Heart left ventricle (tissue), 16 donors: ENCODE results near the gene RPS6KA2. TPM values are rescaled to one million over a fixed set of nuclear protein-coding genes. Genes with fewer than 3 reads are reported as not detected.
"Not testable (repeated sequence)": the region's sequence is repeated elsewhere in the genome, so short reads cannot be mapped to it uniquely, and the experiment has no call there.

Experiments used
- ATAC-seq, 4 donors: fragments of 200-7000 bp; cut with Tn5 transposase; one replicate each; pipeline ENCODE4 v1.9.1; 2020 to 2022; ENCODE audit warnings: moderate library complexity in 4 of 4, mild to moderate bottlenecking in 3 of 4, moderate number of reproducible peaks in 1 of 4
- DNase-seq, 5 donors: peaks; one replicate each; pipeline ENCODE4 v3.0.0-alpha.2; 2020
- H3K27ac ChIP-seq, 12 donors: fragments of 200-600 bp; sonication (generic) in 4 of 12; one replicate each; pipeline versions ENCODE4 v1.5.0 to v1.8.0; 2016 to 2022; ENCODE audit warnings: mild to moderate bottlenecking in 2 of 12
- H3K27me3 ChIP-seq, 9 donors: fragments of 200-600 bp; sonication (generic) in 2 of 9; one replicate each; pipeline versions ENCODE4 v1.5.1 to v1.8.0; 2016 to 2022; ENCODE audit warnings: mild to moderate bottlenecking in 3 of 9
- H3K36me3 ChIP-seq, 9 donors: fragments of 200-600 bp; sonication (generic) in 2 of 9; one replicate each; pipeline versions ENCODE4 v1.5.0 to v1.8.0; 2018 to 2022; ENCODE audit warnings: mild to moderate bottlenecking in 2 of 9
- H3K4me1 ChIP-seq, 12 donors: fragments of 200-600 bp; sonication (generic) in 4 of 12; one replicate each; pipeline versions ENCODE4 v1.5.0 to v1.8.0; 2016 to 2022; ENCODE audit warnings: mild to moderate bottlenecking in 3 of 12
- H3K4me3 ChIP-seq, 12 donors: fragments of 200-600 bp; sonication (generic) in 4 of 12; one replicate each; pipeline versions ENCODE4 v1.5.0 to v1.8.0; 2017 to 2022; ENCODE audit warnings: mild to moderate bottlenecking in 9 of 12, moderate library complexity in 4 of 12
- H3K9me3 ChIP-seq, 12 donors: fragments of 200-600 bp; sonication (generic) in 4 of 12; one replicate each; pipeline versions ENCODE4 v1.5.0 to v1.8.0; 2016 to 2022; ENCODE audit warnings: mild to moderate bottlenecking in 1 of 12
- POLR2A ChIP-seq, 2 donors: fragments of 450-650 bp; IDR thresholded peaks; one replicate each; pipeline ENCODE4 v1.6.1; 2017; ENCODE audit warnings: antibody characterized with exemption in 2 of 2, mild to moderate bottlenecking in 2 of 2, moderate library complexity in 2 of 2
- WGBS, 4 donors: extraction: QIAGEN DNeasy Blood & Tissue Kit in 2 of 4; methylation state at CpG; one replicate each; pipeline versions ENCODE4 v1.1.5 to v1.1.7; 2013 to 2018; 5-methylcytosine and 5-hydroxymethylcytosine counted together
- intact Hi-C, 10 donors: fragments of 100-400 bp; cut with DNase I; formaldehyde crosslinking; loops; one replicate each; pipeline versions ENCODE4 v1.11.1 to v1.14.2; 2022
- polyA plus RNA-seq, 2 donors: library from polyadenylated mRNA; stranded (reverse); fragments of 200-250 nt; gene quantifications; one replicate each; pipeline ENCODE4 v1.2.3, GENCODE V29; 2013
- total RNA-seq, 9 donors: library from RNA; depleted of rRNA in 2 of 9; stranded (reverse); fragments of >200 nt in 2 of 9; fragmentation: NEBNext Ultra II Directional in 3 of 9; extraction: Animal tissue kit (Norgen Biotek cat#: 25700) in 3 of 9; gene quantifications; one replicate each; pipeline versions ENCODE4 v1.1.0 to v1.2.4, GENCODE V29; 2016 to 2023
- TF ChIP-seq, protein P1 (sequence below), 12 donors: fragments of 200-600 bp; sonication (generic) in 4 of 12; IDR thresholded peaks; one replicate each; pipeline versions ENCODE4 v1.5.0 to v1.8.0; 2018 to 2022; ENCODE audit warnings: antibody characterized with exemption in 12 of 12, mild to moderate bottlenecking in 5 of 12
- donor health status: ischemic (EF 13 %, LVEDD 7.1; RV severe dilation, severe dysfunction).
- donor health status: healthy with polysubstance abuse.
- donor health status: DM: no; HTN: yes; CAD: no.
- donor health status: DM: no; HTN: no; CAD: no.
- donor health status: ischemic (EF 25% LVEDD 6.9; RV normal size, moderate dysfunction).
- donor health status: ischemic (EF 25% LVEDD 5.7; RV mildly dilated, moderate dysfunction).
- donor health status: healthy.
- donor health status: DM: yes; HTN: yes; CAD: no.
- donor health status: ischemic (EF 35%, LVEDD 5.7; RV mildly dilated, moderate dysfunction).
- donor health status: nonischemic (EF 11% LVEDD 7.7; RV severe dilation, severe dysfunction).
- donor health status: DM: yes; HTN: yes; CAD: no.
- donor health status: PGD.
- donor health status: ischemic (EF 29% LVEDD 5.4; RV normal size, mild dysfunction).
- donor health status: nonischemic (EF 23%, LVEDD 6.1; RV moderate dilation, normal function).

Gene RPS6KA2
- total and polyA plus RNA-seq, 11 donors, result 23.0 to 171 (median 91.6) TPM

DNA sequence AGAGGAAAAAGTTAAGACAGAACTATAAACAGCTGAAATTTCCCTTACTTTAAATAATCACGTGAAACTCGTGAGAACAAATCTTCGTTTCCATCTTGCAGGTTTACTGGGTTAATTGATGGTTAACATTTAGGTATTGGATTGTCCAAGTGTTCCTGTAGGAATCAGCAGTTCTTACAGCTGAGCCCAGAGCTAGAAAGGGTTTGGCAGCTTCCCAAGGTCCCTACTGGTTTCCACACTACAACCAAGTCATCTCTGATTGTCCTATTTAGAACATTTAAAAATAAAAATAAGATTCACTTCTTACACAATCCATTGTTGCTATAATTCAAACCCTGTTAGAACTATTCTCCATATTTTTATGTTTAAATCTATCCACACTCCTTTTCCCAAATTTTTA, 260.1 kb downstream of the RPS6KA2 start:
- Histone ChIP-seq H3K27ac (peak overlapping the region in 8 of 12 donors; percentile 1 to 93 (median 86)), H3K27me3 (no peaks in the 10 kb centered on the region), H3K9me3 (no peaks in the 10 kb centered on the region), H3K4me1 (peaks cover 3 to 82% (median 47%) of the 10 kb centered on the region in 12 donors), H3K36me3 (peaks cover 0 to 72% (median 39%) of the 10 kb centered on the region in 9 donors), H3K4me3 (no peak overlapping the region)
- ATAC-seq (peak in 2 of 4 donors; percentile 41 to 46), DNase-seq (peak in 4 of 5 donors; percentile 42 to 64 (median 56))
- intact Hi-C loops, result loop anchor here in 1 of 10 donors (2.0 kb wide), 1 partner anchor 16 kb away; the partner anchor contains the start of gene MPC1
- WGBS, 4 donors, result 62 to 87% (median 75%) methylated on average over 3 of the region's 3 CpGs
- TF ChIP-seq, protein P1, sequence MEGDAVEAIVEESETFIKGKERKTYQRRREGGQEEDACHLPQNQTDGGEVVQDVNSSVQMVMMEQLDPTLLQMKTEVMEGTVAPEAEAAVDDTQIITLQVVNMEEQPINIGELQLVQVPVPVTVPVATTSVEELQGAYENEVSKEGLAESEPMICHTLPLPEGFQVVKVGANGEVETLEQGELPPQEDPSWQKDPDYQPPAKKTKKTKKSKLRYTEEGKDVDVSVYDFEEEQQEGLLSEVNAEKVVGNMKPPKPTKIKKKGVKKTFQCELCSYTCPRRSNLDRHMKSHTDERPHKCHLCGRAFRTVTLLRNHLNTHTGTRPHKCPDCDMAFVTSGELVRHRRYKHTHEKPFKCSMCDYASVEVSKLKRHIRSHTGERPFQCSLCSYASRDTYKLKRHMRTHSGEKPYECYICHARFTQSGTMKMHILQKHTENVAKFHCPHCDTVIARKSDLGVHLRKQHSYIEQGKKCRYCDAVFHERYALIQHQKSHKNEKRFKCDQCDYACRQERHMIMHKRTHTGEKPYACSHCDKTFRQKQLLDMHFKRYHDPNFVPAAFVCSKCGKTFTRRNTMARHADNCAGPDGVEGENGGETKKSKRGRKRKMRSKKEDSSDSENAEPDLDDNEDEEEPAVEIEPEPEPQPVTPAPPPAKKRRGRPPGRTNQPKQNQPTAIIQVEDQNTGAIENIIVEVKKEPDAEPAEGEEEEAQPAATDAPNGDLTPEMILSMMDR (IDR thresholded peaks at IDR 0.05), result no peak
- TF ChIP-seq POLR2A (IDR thresholded peaks at IDR 0.05), result no peak

DNA sequence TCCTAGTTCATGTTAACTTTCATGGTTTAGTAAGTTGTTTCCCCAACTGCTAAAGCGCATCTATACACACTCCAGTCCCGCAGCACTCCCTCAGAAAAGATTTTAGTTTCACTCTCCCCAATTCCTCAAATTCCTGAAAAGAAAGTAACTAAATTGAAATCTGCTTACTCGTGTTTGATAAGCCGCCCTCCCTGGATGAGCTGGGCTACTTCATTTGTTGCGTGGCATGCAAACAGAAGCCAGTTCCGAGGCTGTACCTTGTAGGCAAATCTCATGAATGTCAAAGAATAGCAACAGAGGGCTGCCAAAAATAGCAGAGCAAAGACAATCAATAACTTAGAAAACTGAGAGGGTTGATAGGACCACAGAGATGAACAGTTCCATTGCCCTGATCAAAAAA, 261.2 kb downstream of the RPS6KA2 start:
- intact Hi-C loops, result loop anchor here in 3 of 10 donors (2.0 kb wide), 2 partner anchors 17 to 23 kb away; partner anchors contain the start of genes MPC1 (in 2 of the 3) and SFT2D1 (in 1 of the 3)
- DNase-seq, result no peak
- Histone ChIP-seq H3K27ac (peak overlapping the region; percentile 37 to 93 (median 76)), H3K4me3 (no peak overlapping the region), H3K27me3 (no peaks in the 10 kb centered on the region), H3K4me1 (peaks cover 3 to 78% (median 48%) of the 10 kb centered on the region in 12 donors), H3K9me3 (no peaks in the 10 kb centered on the region), H3K36me3 (peaks cover 0 to 75% (median 39%) of the 10 kb centered on the region in 9 donors)
- TF ChIP-seq, protein P1 (IDR thresholded peaks at IDR 0.05), result no peak
- no peak for TF ChIP-seq POLR2A (IDR thresholded peaks at IDR 0.05)
- ATAC-seq, result no peak
- 58 to 66% (median 63%) methylated on average over 6 of the region's 6 CpGs for WGBS, 4 donors

DNA sequence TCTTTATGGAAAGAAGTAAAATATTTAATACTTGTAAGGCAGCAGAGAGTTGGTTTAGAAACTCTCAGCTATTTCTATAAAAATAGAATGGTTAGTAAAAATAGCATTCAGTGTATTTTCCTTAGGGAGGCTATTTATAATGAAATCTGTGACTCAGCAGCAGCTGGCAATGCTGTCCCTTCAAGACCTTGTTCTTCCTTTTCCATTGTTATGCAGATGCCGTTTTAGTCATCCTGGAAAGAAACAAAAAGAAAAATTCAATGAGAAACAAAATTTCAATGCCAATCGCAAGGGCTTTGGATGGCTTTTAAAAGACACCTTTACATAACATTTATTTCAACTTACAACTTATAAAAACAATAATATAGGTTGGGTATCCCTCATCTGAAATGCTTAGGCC, 261.8 kb downstream of the RPS6KA2 start:
- TF ChIP-seq, protein P1 (IDR thresholded peaks at IDR 0.05), result no peak
- TF ChIP-seq POLR2A (IDR thresholded peaks at IDR 0.05), result no peak
- H3K4me1 ChIP-seq, result peaks cover 3 to 79% (median 53%) of the 10 kb centered on the region in 12 donors

DNA sequence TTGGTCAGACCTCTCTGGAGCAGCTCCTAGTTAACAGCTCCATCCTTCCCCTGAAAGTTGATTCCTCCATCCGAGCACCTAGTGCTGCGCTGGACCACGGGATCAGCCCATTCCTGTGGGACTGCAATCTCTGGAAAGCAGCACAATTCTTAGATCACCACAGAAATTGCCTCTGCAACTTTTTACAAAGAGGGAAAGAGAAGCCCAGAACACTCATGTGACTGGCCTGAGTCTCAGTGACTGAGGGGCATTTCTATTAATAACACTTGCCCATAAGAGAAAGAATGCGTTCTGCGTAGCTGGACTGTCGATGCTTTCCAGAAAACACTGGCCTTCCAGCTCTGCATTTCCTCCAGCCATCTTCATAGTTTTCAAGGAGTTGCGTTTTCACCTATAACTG, 262.6 kb downstream of the RPS6KA2 start:
- WGBS, 4 donors, result 23 to 34% (median 25%) methylated on average over 7 of the region's 7 CpGs
- no peaks in the 10 kb centered on the region for H3K9me3 ChIP-seq
- DNase-seq (peak in 2 of 5 donors; percentile 25 to 49), ATAC-seq (peak; percentile 78 to 88 (median 82))
- H3K27me3 ChIP-seq, result no peaks in the 10 kb centered on the region
- peak overlapping the region; percentile 56 to 93 (median 79) for H3K27ac ChIP-seq
- intact Hi-C loops, result loop anchor here in 2 of 10 donors (2.0 kb wide), 2 partner anchors 18 to 22 kb away; partner anchors contain the start of genes MPC1 (in 1 of the 2) and SFT2D1 (in 1 of the 2)
- TF ChIP-seq POLR2A (IDR thresholded peaks at IDR 0.05), result no peak
- TF ChIP-seq, protein P1 (IDR thresholded peaks at IDR 0.05), result no peak
- peaks cover 0 to 66% (median 39%) of the 10 kb centered on the region in 9 donors for H3K36me3 ChIP-seq
- H3K4me3 ChIP-seq, result peak overlapping the region in 3 of 12 donors; percentile 10 to 27 (median 18)
- H3K4me1 ChIP-seq, result peaks cover 3 to 76% (median 49%) of the 10 kb centered on the region in 12 donors

More for the DNA sequence above, 261.8 kb downstream of the RPS6KA2 start:
- peak in 2 of 5 donors; percentile 39 to 46 for DNase-seq
- intact Hi-C loops, result loop anchor here in 2 of 10 donors (2.0 kb wide), 2 partner anchors 18 to 22 kb away; partner anchors contain the start of genes MPC1 (in 1 of the 2) and SFT2D1 (in 1 of the 2)
- Histone ChIP-seq H3K27me3 (no peaks in the 10 kb centered on the region), H3K27ac (peak overlapping the region; percentile 56 to 93 (median 79)), H3K9me3 (no peaks in the 10 kb centered on the region), H3K4me3 (peak overlapping the region in 4 of 12 donors; percentile 4 to 27 (median 14)), H3K36me3 (peaks cover 0 to 72% (median 39%) of the 10 kb centered on the region in 9 donors)
- WGBS, 4 donors, result 20 to 33% (median 25%) methylated on average over 2 of the region's 2 CpGs
- peak; percentile 41 to 74 (median 66) for ATAC-seq

GRCh38 chr6:166362427-166362826, 264.6 kb downstream of the RPS6KA2 start:
- WGBS, 4 donors, result 92 to 97% (median 95%) methylated on average over 4 of the region's 4 CpGs
- H3K4me3 ChIP-seq, ATAC-seq, intact Hi-C loops, H3K27me3 ChIP-seq, H3K9me3 ChIP-seq, DNase-seq: not testable (repeated sequence)
- Histone ChIP-seq H3K36me3 (peaks cover 0 to 47% (median 33%) of the 10 kb centered on the region in 9 donors), H3K27ac (peak overlapping the region in 7 of 12 donors; percentile 74 to 93 (median 88)), H3K4me1 (peaks cover 3 to 65% (median 43%) of the 10 kb centered on the region in 12 donors)
